Measurements from ENCODE around the gene SPSB1.

The SPSB1 gene

GRCh38 chr1:9369964-9370788 lies 77.5 kb downstream of the SPSB1 start (continued):
- TF ChIP-seq, protein P1, sequence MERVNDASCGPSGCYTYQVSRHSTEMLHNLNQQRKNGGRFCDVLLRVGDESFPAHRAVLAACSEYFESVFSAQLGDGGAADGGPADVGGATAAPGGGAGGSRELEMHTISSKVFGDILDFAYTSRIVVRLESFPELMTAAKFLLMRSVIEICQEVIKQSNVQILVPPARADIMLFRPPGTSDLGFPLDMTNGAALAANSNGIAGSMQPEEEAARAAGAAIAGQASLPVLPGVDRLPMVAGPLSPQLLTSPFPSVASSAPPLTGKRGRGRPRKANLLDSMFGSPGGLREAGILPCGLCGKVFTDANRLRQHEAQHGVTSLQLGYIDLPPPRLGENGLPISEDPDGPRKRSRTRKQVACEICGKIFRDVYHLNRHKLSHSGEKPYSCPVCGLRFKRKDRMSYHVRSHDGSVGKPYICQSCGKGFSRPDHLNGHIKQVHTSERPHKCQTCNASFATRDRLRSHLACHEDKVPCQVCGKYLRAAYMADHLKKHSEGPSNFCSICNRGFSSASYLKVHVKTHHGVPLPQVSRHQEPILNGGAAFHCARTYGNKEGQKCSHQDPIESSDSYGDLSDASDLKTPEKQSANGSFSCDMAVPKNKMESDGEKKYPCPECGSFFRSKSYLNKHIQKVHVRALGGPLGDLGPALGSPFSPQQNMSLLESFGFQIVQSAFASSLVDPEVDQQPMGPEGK (CRISPR knock-in tag; IDR thresholded peaks at IDR 0.05; ENCODE audit: borderline replicate concordance): no peak

GRCh38 chr1:9371391-9371935 lies 78.8 kb downstream of the SPSB1 start:
- TF ChIP-seq ISL1 (CRISPR knock-in tag; IDR thresholded peaks at IDR 0.05) (no peak), RARB (CRISPR knock-in tag; IDR thresholded peaks at IDR 0.05) (no peak), ZNF565 (CRISPR knock-in tag; conservative IDR thresholded peaks at IDR 0.05; ENCODE audit: low read depth) (no peak), ARNTL (CRISPR knock-in tag; IDR thresholded peaks at IDR 0.05; ENCODE audit: borderline replicate concordance, low read depth) (no peak), TCF4 (CRISPR knock-in tag; IDR thresholded peaks at IDR 0.05; ENCODE audit: borderline replicate concordance) (no peak), ZC3H10 (CRISPR knock-in tag; IDR thresholded peaks at IDR 0.05) (no peak), TOX (CRISPR knock-in tag; IDR thresholded peaks at IDR 0.05; ENCODE audit: borderline replicate concordance) (no peak), CSRNP3 (CRISPR knock-in tag; IDR thresholded peaks at IDR 0.05) (no peak), ZFP30 (CRISPR knock-in tag; IDR thresholded peaks at IDR 0.05) (no peak), TSHZ2 (CRISPR knock-in tag; IDR thresholded peaks at IDR 0.05) (no peak), ZFP3 (CRISPR knock-in tag; IDR thresholded peaks at IDR 0.05) (no peak), CSDC2 (CRISPR knock-in tag; IDR thresholded peaks at IDR 0.05) (no peak), ZNF8 (CRISPR knock-in tag; IDR thresholded peaks at IDR 0.05) (no peak), PPARA (CRISPR knock-in tag; IDR thresholded peaks at IDR 0.05; ENCODE audit: borderline replicate concordance) (no peak), ZNF70 (CRISPR knock-in tag; IDR thresholded peaks at IDR 0.05) (no peak), ESRRG (CRISPR knock-in tag; IDR thresholded peaks at IDR 0.05) (no peak), GLIS3 (CRISPR knock-in tag; IDR thresholded peaks at IDR 0.05) (no peak), BACH2 (CRISPR knock-in tag; IDR thresholded peaks at IDR 0.05; ENCODE audit: borderline replicate concordance) (no peak)
- TF ChIP-seq, protein P2, sequence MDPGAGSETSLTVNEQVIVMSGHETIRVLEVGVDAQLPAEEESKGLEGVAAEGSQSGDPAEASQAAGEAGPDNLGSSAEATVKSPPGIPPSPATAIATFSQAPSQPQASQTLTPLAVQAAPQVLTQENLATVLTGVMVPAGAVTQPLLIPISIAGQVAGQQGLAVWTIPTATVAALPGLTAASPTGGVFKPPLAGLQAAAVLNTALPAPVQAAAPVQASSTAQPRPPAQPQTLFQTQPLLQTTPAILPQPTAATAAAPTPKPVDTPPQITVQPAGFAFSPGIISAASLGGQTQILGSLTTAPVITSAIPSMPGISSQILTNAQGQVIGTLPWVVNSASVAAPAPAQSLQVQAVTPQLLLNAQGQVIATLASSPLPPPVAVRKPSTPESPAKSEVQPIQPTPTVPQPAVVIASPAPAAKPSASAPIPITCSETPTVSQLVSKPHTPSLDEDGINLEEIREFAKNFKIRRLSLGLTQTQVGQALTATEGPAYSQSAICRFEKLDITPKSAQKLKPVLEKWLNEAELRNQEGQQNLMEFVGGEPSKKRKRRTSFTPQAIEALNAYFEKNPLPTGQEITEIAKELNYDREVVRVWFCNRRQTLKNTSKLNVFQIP (CRISPR knock-in tag; IDR thresholded peaks at IDR 0.05; ENCODE audit: borderline replicate concordance, low read depth): no peak
- TF ChIP-seq, protein P1 (CRISPR knock-in tag; IDR thresholded peaks at IDR 0.05; ENCODE audit: borderline replicate concordance): no peak
- peak; percentile 72 for ATAC-seq

GRCh38 chr1:9371951-9372350 lies 79.3 kb downstream of the SPSB1 start:
- no peak for ATAC-seq
- TF ChIP-seq GLIS3 (CRISPR knock-in tag; IDR thresholded peaks at IDR 0.05) (no peak), TSHZ2 (CRISPR knock-in tag; IDR thresholded peaks at IDR 0.05) (no peak), ARNTL (CRISPR knock-in tag; IDR thresholded peaks at IDR 0.05; ENCODE audit: borderline replicate concordance, low read depth) (no peak), ZFP30 (CRISPR knock-in tag; IDR thresholded peaks at IDR 0.05) (no peak), BACH2 (CRISPR knock-in tag; IDR thresholded peaks at IDR 0.05; ENCODE audit: borderline replicate concordance) (no peak), SNAI2 (CRISPR knock-in tag; IDR thresholded peaks at IDR 0.05) (no peak), PPARA (CRISPR knock-in tag; IDR thresholded peaks at IDR 0.05; ENCODE audit: borderline replicate concordance) (no peak)
